Activated CD4-positive, alpha-beta T cell treated with anti-CD3 and anti-CD28 coated beads for 36 hours (primary cell): ENCODE measurements around the gene DEFB123. TPM values are rescaled to one million over a fixed set of nuclear protein-coding genes. Genes with fewer than 3 reads are reported as not detected.
A peak's percentile ranks its signal among the peaks of the same experiment; 100 is the strongest.
"Not testable (repeated sequence)": the region's sequence is repeated elsewhere in the genome, so short reads cannot be mapped to it uniquely, and the experiment has no call there.

ENCODE experiments used
- ATAC-seq: fragments of 200-7000 bp; cut with Tn5 transposase; one replicate; pipeline ENCODE4 v1.10.0; 2021; ENCODE audit warnings: mild to moderate bottlenecking, moderate library complexity
- CTCF ChIA-PET: fragments of 350-600 bp; sonication (Branson Sonifier 250); formaldehyde crosslinking; loops from one replicate; lab custom pipeline; 2021; ENCODE audit warnings: antibody characterized with exemption; lab: Charles Lee
- POLR2A ChIA-PET: fragments of 350-600 bp; sonication (Branson Sonifier 250); formaldehyde crosslinking; loops from one replicate; lab custom pipeline; 2021; ENCODE audit warnings: antibody characterized with exemption, inconsistent platforms; lab: Charles Lee
- DNase-seq: peaks from one replicate; pipeline ENCODE4 v3.0.0-alpha.2; 2020
- H3K27ac Mint-ChIP-seq: one replicate; pipeline ENCODE4 v1.8.0; 2021; ENCODE audit warnings: mixed read lengths
- H3K27me3 Mint-ChIP-seq: one replicate; pipeline ENCODE4 v1.8.0; 2021; ENCODE audit warnings: mixed read lengths
- H3K36me3 Mint-ChIP-seq: one replicate; pipeline ENCODE4 v1.8.0; 2021; ENCODE audit warnings: low read depth, mixed read lengths
- H3K4me1 Mint-ChIP-seq: one replicate; pipeline ENCODE4 v1.8.0; 2021; ENCODE audit warnings: mixed read lengths
- H3K4me3 Mint-ChIP-seq: one replicate; pipeline ENCODE4 v1.8.0; 2021; ENCODE audit warnings: mild to moderate bottlenecking, moderate library complexity, mixed read lengths
- H3K9me3 Mint-ChIP-seq: one replicate; pipeline ENCODE4 v1.8.0; 2021; ENCODE audit warnings: low read depth, mixed read lengths
- intact Hi-C, 2 experiments: fragments of 100-400 bp; cut with DNase I in 1 of 2; cut with micrococcal nuclease in 1 of 2; formaldehyde crosslinking; loops; one replicate each; pipeline versions ENCODE4 v1.14.2 to v1.15.1; 2022 to 2024; cut with DNase I, micrococcal nuclease
- total RNA-seq, 2 experiments: library from RNA; stranded (reverse); gene quantifications; one replicate each; pipeline ENCODE4 v1.2.3, GENCODE V29; 2021

DEFB123 gene, protein sequence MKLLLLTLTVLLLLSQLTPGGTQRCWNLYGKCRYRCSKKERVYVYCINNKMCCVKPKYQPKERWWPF
- not detected for total RNA-seq

DNA sequence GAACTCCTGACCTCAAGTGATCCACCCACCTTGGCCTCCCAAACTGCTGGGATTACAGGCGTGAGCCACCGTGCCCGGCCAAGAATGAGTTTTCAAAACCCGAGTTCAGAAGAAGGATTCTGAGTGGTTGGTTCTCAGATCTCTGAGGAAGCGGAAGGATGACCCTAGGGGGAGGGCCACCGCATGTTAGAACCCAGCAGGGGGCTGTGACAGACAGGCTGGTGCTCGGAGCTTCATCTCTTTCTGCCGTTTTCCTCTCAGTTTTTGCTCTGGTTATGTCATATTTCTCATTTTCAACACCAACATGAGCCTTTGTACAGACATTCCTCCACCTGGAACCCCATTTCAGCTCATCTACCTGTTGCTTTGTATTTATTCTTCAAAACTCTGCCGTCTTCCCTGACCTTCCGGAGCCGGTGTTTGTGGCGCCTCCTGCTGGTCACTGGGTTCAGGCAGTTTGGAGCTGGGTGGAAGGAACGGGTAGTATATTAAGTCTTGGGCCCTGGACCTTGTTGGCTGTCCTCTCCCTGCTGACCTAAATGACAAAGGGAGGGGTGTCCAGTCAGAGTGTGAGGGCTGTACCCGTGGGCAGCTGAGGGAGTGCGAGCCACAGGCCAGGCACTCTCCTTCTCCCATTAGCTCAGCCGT is at the start of gene DEFB123:
Gene DEFB123 (plus strand): TSS at position 621 of the 648 bp plus-strand sequence. CDS start 67 bp downstream, outside the sequence.
- intact Hi-C loops, result no loop called here
- Mint-ChIP-seq H3K4me1 (no peaks in the 10 kb centered on the region), H3K27me3 (peaks cover 14% of the 10 kb centered on the region), H3K9me3 (no peaks in the 10 kb centered on the region), H3K36me3 (no peaks in the 10 kb centered on the region), H3K4me3 (no peak within 1 kb of the TSS), H3K27ac (no peak within 1 kb of the TSS)
- ChIA-PET POLR2A (no interaction called here), CTCF (interaction anchor here (0.7 to 1.9 kb wide), 8 partner anchors 9 to 97 kb away, joined by 3 to 9 read pairs (median 3); partner anchors contain the start of genes DEFB124 and REM1)
- ATAC-seq, result no peak
- DNase-seq, result peak; percentile 49

DNA sequence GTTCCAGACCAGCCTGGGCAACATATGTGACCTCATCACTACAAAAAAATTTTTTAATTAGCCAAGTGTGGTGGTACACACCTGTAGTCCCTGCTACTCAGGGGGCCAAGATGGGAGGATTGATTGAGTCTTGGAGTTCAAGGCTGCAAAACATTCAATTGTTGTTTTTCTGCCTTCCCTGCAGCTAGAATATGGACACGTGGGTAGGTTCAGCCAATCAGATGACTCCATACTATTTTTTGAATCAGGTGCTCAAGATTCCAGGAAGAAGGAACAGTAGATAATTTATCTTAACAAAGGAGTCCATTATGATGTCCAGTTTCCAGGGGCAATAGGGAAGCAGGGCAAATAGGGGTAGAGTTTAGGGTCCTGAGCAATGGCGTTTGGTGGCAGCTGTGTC is 47.6 kb upstream of the DEFB123 start:
- POLR2A ChIA-PET, result no interaction called here
- Mint-ChIP-seq H3K9me3 (no peaks in the 10 kb centered on the region), H3K27me3 (peaks cover 23% of the 10 kb centered on the region), H3K27ac (no peak overlapping the region), H3K36me3 (no peaks in the 10 kb centered on the region), H3K4me1 (no peaks in the 10 kb centered on the region), H3K4me3 (no peak overlapping the region)
- no peak for ATAC-seq
- CTCF ChIA-PET, result interaction anchor here (0.6 kb wide), 1 partner anchor 12 kb away, joined by 3 read pairs; no protein-coding TSS in a partner anchor
- intact Hi-C loops, result no loop called here
- DNase-seq, result no peak

DNA sequence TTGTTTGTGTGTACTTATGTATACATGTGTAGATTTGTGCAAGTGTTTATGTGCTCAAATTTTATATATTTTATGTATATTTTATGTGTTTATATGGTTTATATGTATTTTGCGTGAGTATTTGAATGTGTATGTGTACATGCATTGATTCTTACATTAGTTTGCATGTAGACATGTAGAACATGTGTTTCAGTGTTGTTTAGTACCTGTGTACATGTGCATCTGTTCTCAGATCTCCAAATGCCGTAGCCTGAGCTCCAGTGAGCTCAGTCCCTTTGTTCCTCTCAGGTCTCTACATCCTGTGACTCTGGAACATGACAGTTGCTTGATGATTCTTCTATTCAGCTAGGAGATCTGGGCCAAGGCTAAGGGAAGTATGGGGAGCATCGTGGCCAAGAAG is 45.5 kb upstream of the DEFB123 start:
- intact Hi-C loops, result no loop called here
- Mint-ChIP-seq H3K27me3 (peaks cover 14% of the 10 kb centered on the region), H3K4me1 (no peaks in the 10 kb centered on the region), H3K36me3 (no peaks in the 10 kb centered on the region), H3K27ac (no peak overlapping the region), H3K4me3 (no peak overlapping the region), H3K9me3 (no peaks in the 10 kb centered on the region)
- CTCF ChIA-PET, result no interaction called here
- no peak for ATAC-seq
- no peak for DNase-seq
- POLR2A ChIA-PET, result no interaction called here

DNA sequence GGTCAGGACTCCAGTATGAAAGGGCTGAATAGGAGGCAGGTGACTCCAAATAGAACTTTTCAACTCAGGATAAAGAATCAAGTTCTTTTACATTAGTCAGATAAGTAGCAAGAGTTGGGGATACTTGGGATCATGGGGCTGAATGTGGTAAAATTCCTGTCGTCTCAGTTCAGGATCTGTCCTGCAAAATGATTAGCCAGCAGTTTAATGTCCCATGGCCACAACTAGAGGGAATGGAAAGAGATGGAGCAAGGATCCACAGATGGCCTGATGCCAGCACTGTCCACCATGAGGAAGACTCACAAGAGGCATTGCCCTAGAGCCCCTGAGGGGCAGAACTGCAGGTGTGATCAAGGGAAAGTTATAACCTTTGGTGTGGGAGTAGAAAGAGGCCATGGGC is 36.5 kb upstream of the DEFB123 start:
- Mint-ChIP-seq H3K27ac (no peak overlapping the region), H3K27me3 (peaks cover 10% of the 10 kb centered on the region), H3K4me3 (no peak overlapping the region), H3K4me1 (no peaks in the 10 kb centered on the region), H3K36me3 (no peaks in the 10 kb centered on the region), H3K9me3 (no peaks in the 10 kb centered on the region)
- CTCF ChIA-PET, result no interaction called here
- intact Hi-C loops, result no loop called here
- ATAC-seq, result no peak
- DNase-seq, result no peak
- POLR2A ChIA-PET, result no interaction called here

DNA sequence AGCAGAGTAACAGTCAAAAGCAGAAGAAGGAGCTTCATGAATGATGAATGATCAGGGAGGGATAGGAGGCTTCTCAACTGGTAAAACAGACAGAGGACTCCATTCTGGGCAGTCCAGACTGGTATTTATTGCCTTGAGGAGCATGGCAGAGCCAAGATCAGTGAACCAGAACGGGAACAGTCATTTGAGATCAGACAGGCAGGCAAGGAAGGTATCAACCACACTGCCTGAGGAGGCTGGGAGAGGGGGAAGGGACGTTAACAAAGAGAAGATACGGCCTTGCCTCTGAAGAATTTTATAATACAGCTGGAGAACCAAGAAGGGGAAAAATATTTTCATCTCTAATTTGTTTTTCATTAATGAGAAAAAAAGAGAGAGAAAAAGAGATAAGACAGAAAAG is 34.3 kb upstream of the DEFB123 start, which contains the start of gene DEFB121:
Gene DEFB121 (minus strand): TSS at position 101 of the 400 bp plus-strand sequence. CDS start 63 bp downstream, at position 38.
- ATAC-seq (no peak), DNase-seq (no peak)
- intact Hi-C loops, result no loop called here
- Mint-ChIP-seq H3K27ac (no peak within 1 kb of the TSS), H3K36me3 (no peaks in the 10 kb centered on the region), H3K4me1 (no peaks in the 10 kb centered on the region), H3K9me3 (no peaks in the 10 kb centered on the region), H3K4me3 (no peak within 1 kb of the TSS), H3K27me3 (peaks cover 7% of the 10 kb centered on the region)
- POLR2A ChIA-PET, result no interaction called here
- CTCF ChIA-PET, result interaction anchor here (0.7 kb wide), 1 partner anchor 25 kb away, joined by 3 read pairs; no protein-coding TSS in a partner anchor

DNA sequence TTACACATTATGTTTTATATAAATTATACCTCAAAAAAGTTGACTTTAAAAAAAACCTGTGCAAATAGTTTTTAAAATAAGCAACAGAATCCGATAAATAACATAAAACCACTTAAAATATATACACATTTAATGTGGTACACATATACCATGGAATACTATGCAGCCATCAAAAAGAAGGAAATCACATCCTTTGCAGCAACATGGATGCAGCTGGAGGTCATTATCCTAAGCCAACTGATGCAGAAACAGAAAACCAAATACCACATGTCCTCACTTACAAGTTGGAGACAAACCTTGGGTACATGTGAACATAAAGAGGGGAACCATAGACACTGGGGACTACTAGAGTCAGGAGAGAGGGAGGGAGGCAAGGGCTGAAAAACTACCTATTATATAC is 30.4 kb upstream of the DEFB123 start:
- Mint-ChIP-seq H3K4me1 (no peaks in the 10 kb centered on the region), H3K36me3 (no peaks in the 10 kb centered on the region), H3K27ac (no peak overlapping the region), H3K4me3 (no peak overlapping the region), H3K9me3 (no peaks in the 10 kb centered on the region), H3K27me3 (peaks cover 16% of the 10 kb centered on the region)
- ChIA-PET CTCF (no interaction called here), POLR2A (no interaction called here)
- intact Hi-C loops, result no loop called here
- ATAC-seq, result no peak
- DNase-seq, result no peak

DNA sequence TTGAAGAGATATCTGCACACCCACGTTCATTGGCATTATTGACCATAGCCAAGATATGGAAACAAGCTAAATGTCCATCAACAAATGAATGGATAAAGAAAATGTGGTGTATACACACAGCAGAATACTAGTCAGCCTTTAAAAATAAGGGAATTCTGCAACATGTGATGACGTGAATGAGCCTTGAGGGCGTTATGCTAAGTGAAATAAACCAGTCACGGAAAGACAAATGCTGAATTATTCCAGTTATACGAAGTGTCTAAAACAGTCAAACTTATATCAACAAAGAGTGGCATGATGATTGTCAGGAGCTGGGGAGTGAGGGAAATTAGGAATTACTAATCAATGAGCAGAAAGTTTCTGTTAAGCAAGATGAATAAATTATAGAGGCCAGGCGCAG is 26.1 kb upstream of the DEFB123 start:
- no peak overlapping the region for H3K4me3 Mint-ChIP-seq
- no peaks in the 10 kb centered on the region for H3K36me3 Mint-ChIP-seq
- DNase-seq, result no peak
- CTCF ChIA-PET, result interaction anchor here (3.2 kb wide), 1 partner anchor 89 kb away, joined by 20 read pairs; no protein-coding TSS in a partner anchor
- H3K27ac Mint-ChIP-seq, result no peak overlapping the region
- no peak for ATAC-seq
- H3K9me3 Mint-ChIP-seq, result no peaks in the 10 kb centered on the region
- peaks cover 14% of the 10 kb centered on the region for H3K27me3 Mint-ChIP-seq
- intact Hi-C loops, result no loop called here
- H3K4me1 Mint-ChIP-seq, result no peaks in the 10 kb centered on the region
- POLR2A ChIA-PET, result no interaction called here

DNA sequence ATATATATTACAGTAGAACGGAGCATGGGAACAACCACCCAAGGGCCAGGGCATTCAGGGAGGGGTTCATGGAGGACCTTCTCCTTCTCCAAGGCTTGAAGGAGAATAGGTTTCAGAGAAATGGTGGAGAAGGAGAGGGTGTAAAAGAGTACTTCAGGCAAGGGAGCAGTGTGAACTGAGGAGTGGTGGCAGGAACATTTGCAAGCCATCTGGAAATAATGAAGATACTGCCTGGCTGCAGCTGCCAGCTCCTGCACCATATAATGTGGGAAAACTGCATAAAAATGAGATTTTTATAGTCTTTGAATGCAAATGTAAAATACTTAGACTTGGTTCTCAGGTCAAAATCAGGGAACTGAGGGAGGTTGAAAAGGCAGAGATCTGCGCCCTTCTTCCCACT is 24.8 kb upstream of the DEFB123 start:
- POLR2A ChIA-PET, result no interaction called here
- Mint-ChIP-seq H3K27ac (no peak overlapping the region), H3K4me1 (no peaks in the 10 kb centered on the region), H3K36me3 (no peaks in the 10 kb centered on the region), H3K9me3 (no peaks in the 10 kb centered on the region), H3K27me3 (peaks cover 20% of the 10 kb centered on the region), H3K4me3 (no peak overlapping the region)
- intact Hi-C loops, result no loop called here
- DNase-seq, result no peak
- no peak for ATAC-seq
- CTCF ChIA-PET, result no interaction called here

DNA sequence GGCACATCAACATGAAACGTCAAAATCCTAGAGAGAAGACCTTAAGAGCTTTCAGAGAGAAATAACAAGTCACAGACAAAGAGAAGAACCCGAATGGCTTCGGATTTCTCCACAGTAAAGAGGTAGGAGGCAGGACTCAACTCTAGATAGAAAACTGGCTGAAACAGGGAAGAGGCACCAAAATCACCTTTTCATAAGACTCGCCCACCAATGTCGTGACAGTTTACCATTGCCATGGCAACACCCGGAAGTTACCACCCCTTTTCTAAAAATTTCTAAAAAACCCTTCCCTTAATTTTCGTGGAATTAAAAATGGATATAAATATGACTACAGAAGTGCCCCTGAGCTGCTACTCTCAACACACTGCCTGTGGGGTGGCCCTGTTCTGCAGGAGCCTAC is 22.1 kb upstream of the DEFB123 start:
- no peak for ATAC-seq
- POLR2A ChIA-PET, result no interaction called here

DNA sequence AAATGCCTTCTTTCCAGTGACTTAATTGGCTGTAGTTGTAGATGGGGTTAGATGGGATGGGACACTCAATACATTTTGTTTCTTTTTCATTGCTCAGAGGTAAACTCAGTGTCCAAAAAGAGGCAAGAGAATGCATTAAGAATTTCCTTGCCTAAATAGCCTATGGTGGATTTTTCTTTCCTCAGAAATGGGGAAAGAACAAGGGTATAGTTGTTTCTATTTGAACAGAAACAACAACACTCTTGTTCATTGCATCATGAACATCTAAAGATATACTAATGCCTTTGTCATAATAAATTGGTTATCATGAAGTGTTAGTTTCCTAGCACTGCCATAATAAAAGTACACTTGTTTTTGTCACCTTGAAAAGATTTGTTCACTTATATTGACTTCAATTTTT is 14.6 kb upstream of the DEFB123 start:
- ChIA-PET POLR2A (no interaction called here), CTCF (no interaction called here)
- Mint-ChIP-seq H3K4me3 (no peak overlapping the region), H3K27ac (no peak overlapping the region), H3K9me3 (no peaks in the 10 kb centered on the region), H3K4me1 (no peaks in the 10 kb centered on the region), H3K36me3 (no peaks in the 10 kb centered on the region), H3K27me3 (peaks cover 3% of the 10 kb centered on the region)
- intact Hi-C loops, result no loop called here
- DNase-seq, result no peak
- no peak for ATAC-seq

More for the DNA sequence above, 22.1 kb upstream of the DEFB123 start:
- H3K9me3 Mint-ChIP-seq, result no peaks in the 10 kb centered on the region
- H3K4me3 Mint-ChIP-seq, result no peak overlapping the region
- DNase-seq, result no peak
- no peak overlapping the region for H3K27ac Mint-ChIP-seq
- peaks cover 20% of the 10 kb centered on the region for H3K27me3 Mint-ChIP-seq
- intact Hi-C loops, result no loop called here
- CTCF ChIA-PET, result interaction anchor here (0.7 to 0.9 kb wide), 2 partner anchors 85 to 194 kb away, joined by 3 to 4 read pairs; no protein-coding TSS in a partner anchor
- no peaks in the 10 kb centered on the region for H3K4me1 Mint-ChIP-seq
- no peaks in the 10 kb centered on the region for H3K36me3 Mint-ChIP-seq

DNA sequence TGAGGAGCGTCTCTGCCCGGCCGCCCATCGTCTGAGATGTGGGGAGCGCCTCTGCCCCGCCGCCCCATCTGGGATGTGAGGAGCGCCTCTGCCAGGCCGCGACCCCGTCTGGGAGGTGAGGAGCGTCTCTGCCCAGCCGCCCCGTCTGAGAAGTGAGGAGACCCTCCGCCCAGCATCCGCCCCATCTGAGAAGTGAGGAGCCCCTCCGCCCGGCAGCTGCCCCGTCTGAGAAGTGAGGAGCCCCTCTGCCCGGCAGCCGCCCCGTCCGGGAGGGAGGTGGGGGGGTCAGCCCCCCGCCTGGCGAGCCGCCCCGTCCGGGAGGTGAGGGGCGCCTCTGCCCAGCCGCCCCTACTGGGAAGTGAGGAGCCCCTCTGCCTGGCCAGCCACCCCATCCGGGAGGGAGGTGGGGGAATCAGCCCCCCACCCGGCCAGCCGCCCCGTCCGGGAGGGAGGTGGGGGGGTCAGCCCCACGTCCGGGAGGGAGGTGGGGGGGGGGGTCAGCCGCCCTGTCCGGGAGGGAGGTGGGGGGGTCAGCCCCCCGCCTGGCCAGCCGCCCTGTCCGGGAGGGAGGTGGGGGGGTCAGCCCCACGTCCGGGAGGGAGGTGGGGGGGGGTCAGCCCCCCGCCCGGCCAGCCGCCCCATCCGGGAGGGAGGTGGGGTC is 13.4 kb upstream of the DEFB123 start:
- DNase-seq, H3K27ac Mint-ChIP-seq, CTCF ChIA-PET, H3K27me3 Mint-ChIP-seq, H3K4me3 Mint-ChIP-seq, H3K9me3 Mint-ChIP-seq, intact Hi-C loops, H3K36me3 Mint-ChIP-seq, ATAC-seq, H3K4me1 Mint-ChIP-seq, POLR2A ChIA-PET: not testable (repeated sequence)

DNA sequence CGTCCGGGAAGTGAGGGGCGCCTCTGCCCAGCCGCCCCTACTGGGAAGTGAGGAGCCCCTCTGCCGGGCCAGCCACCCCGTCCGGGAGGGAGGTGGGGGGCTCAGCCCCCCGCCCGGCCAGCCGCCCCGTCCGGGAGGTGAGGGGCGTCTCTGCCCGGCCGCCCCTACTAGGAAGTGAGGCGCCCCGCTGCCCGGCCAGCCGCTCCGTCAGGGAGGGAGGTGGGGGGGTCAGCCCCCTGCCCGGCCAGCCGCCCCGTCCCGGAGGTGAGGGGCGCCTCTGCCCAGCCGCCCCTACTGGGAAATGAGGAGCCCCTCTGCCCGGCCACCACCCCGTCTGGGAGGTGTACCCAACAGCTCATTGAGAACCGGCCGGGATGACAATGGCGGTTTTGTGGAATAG is 12.9 kb upstream of the DEFB123 start:
- DNase-seq, H3K4me1 Mint-ChIP-seq, H3K27ac Mint-ChIP-seq, CTCF ChIA-PET, intact Hi-C loops, H3K9me3 Mint-ChIP-seq, H3K36me3 Mint-ChIP-seq, ATAC-seq, H3K4me3 Mint-ChIP-seq, POLR2A ChIA-PET, H3K27me3 Mint-ChIP-seq: not testable (repeated sequence)
